CD14-positive monocyte (primary cell): ENCODE results near the gene STX8. TPM values are rescaled to one million over a fixed set of nuclear protein-coding genes. Genes with fewer than 3 reads are reported as not detected.
A peak's percentile ranks its signal among the peaks of the same experiment; 100 is the strongest.

Experiments
- DNase-seq, 3 donors: peaks; one replicate each; pipeline ENCODE4 v3.0.0-alpha.2; 2011 to 2022
- H2AFZ ChIP-seq: 2 replicates; pipeline ENCODE4 v1.6.0; 2012; ENCODE audit warnings: mild to moderate bottlenecking, low read depth, low read length, inconsistent platforms; ENCODE audit not compliant: insufficient read depth, poor library complexity, severe bottlenecking
- H3K27ac ChIP-seq, 2 donors: 1 replicate in 1 of 2; 2 replicates in 1 of 2; pipeline ENCODE4 v1.5.1; 2012 to 2013; ENCODE audit warnings: low read length in 2 of 2, control low read depth in 1 of 2, inconsistent platforms in 1 of 2, low read depth in 1 of 2, mild to moderate bottlenecking in 1 of 2
- H3K27me3 ChIP-seq, 2 donors: one replicate each; pipeline versions ENCODE4 v1.6.0 to v1.6.1; 2011 to 2013; ENCODE audit warnings: low read length in 2 of 2; ENCODE audit not compliant: control insufficient read depth in 2 of 2, insufficient read depth in 2 of 2
- H3K36me3 ChIP-seq, 2 donors: replicated peaks in 1 of 2; 1 replicate in 1 of 2; 2 replicates in 1 of 2; pipeline versions ENCODE4 v1.5.1 to v1.6.1; 2012 to 2013; ENCODE audit warnings: low read length in 2 of 2, control low read depth in 1 of 2, inconsistent platforms in 1 of 2, mild to moderate bottlenecking in 1 of 2; ENCODE audit not compliant: insufficient read depth in 2 of 2, control insufficient read depth in 1 of 2
- H3K4me1 ChIP-seq, 2 donors: 1 replicate in 1 of 2; 2 replicates in 1 of 2; pipeline versions ENCODE4 v1.5.1 to v1.6.1; 2012 to 2013; ENCODE audit warnings: low read length in 2 of 2, control low read depth in 1 of 2, inconsistent platforms in 1 of 2, mild to moderate bottlenecking in 1 of 2, moderate library complexity in 1 of 2; ENCODE audit not compliant: insufficient read depth in 2 of 2, control insufficient read depth in 1 of 2
- H3K4me2 ChIP-seq: replicated peaks from 2 replicates; pipeline ENCODE3; 2012; ENCODE audit warnings: low read length, moderate library complexity, mild to moderate bottlenecking; ENCODE audit not compliant: poor library complexity, severe bottlenecking; ENCODE audit errors: extremely low read depth
- H3K4me3 ChIP-seq, 3 experiments: fragments of 200-600 bp in 1 of 3; sonication (generic) in 1 of 3; replicated peaks in 1 of 3; 1 replicate in 2 of 3; 2 replicates in 1 of 3; pipeline ENCODE4 v1.5.1; 2011 to 2013; ENCODE audit warnings: low read length in 3 of 3, mild to moderate bottlenecking in 3 of 3, control low read depth in 2 of 3, low read depth in 2 of 3, inconsistent platforms in 1 of 3, moderate library complexity in 1 of 3
- H3K79me2 ChIP-seq: 2 replicates; pipeline ENCODE4 v1.6.0; 2012; ENCODE audit warnings: mild to moderate bottlenecking, control low read depth, inconsistent platforms, low read length, moderate library complexity; ENCODE audit not compliant: insufficient read depth
- H3K9ac ChIP-seq: 2 replicates; pipeline ENCODE4 v1.6.0; 2017; ENCODE audit warnings: low read length, mild to moderate bottlenecking; ENCODE audit not compliant: insufficient read depth, poor library complexity, severe bottlenecking
- H3K9me3 ChIP-seq, 2 donors: replicated peaks in 1 of 2; 1 replicate in 1 of 2; 2 replicates in 1 of 2; pipeline versions ENCODE4 v1.5.1 to v1.6.1; 2012 to 2013; ENCODE audit warnings: low read length in 2 of 2, control low read depth in 1 of 2; ENCODE audit not compliant: control insufficient read depth in 1 of 2, insufficient read depth in 1 of 2
- H4K20me1 ChIP-seq: 2 replicates; pipeline ENCODE4 v1.6.0; 2012; ENCODE audit warnings: mild to moderate bottlenecking, low read length, control low read depth, moderate library complexity; ENCODE audit not compliant: insufficient read depth
- H3K27ac Mint-ChIP-seq, 7 donors: one replicate each; pipeline ENCODE4 v1.8.0; 2020; ENCODE audit warnings: mild to moderate bottlenecking in 7 of 7, mixed read lengths in 7 of 7, moderate library complexity in 6 of 7, inconsistent platforms in 2 of 7
- H3K27me3 Mint-ChIP-seq, 3 donors: one replicate each; pipeline ENCODE4 v1.8.0; 2021 to 2022; ENCODE audit warnings: low read depth in 3 of 3, mild to moderate bottlenecking in 3 of 3, mixed read lengths in 3 of 3, moderate library complexity in 3 of 3, inconsistent platforms in 1 of 3
- H3K36me3 Mint-ChIP-seq, 2 donors: one replicate each; pipeline ENCODE4 v1.8.0; 2020; ENCODE audit warnings: mixed read lengths in 2 of 2, inconsistent platforms in 1 of 2, mild to moderate bottlenecking in 1 of 2
- H3K4me1 Mint-ChIP-seq: one replicate; pipeline ENCODE4 v1.8.0; 2020; ENCODE audit warnings: mild to moderate bottlenecking, mixed read lengths
- H3K4me3 Mint-ChIP-seq, 2 donors: one replicate each; pipeline ENCODE4 v1.8.0; 2020; ENCODE audit warnings: mild to moderate bottlenecking in 2 of 2, mixed read lengths in 2 of 2, moderate library complexity in 1 of 2
- H3K9me3 Mint-ChIP-seq, 7 donors: one replicate each; pipeline ENCODE4 v1.8.0; 2020 to 2022; ENCODE audit warnings: mixed read lengths in 7 of 7, mild to moderate bottlenecking in 6 of 7, moderate library complexity in 6 of 7, inconsistent platforms in 2 of 7
- CTCF ChIP-seq: fragments of 200-600 bp; IDR thresholded peaks from one replicate; pipeline ENCODE4 v1.8.0; 2022; ENCODE audit warnings: antibody characterized with exemption, mild to moderate bottlenecking
- WGBS: methylation state at CpG from one replicate; pipeline ENCODE4 v1.1.5; 2013; ENCODE audit warnings: missing lambda C conversion rate; ENCODE audit not compliant: insufficient coverage; 5-methylcytosine and 5-hydroxymethylcytosine counted together
- intact Hi-C, 2 donors: fragments of 100-400 bp; cut with micrococcal nuclease; formaldehyde crosslinking; loops; one replicate each; pipeline versions ENCODE4 v1.15.0 to v1.15.1; 2023
- polyA plus RNA-seq, 3 donors: library from polyadenylated mRNA; depleted of rRNA in 1 of 3; unstranded in 2 of 3; stranded (reverse) in 1 of 3; fragments of 300-500 nt in 2 of 3; fragments of >200 nt in 1 of 3; fragmentation: Illumina TruSeq in 2 of 3; gene quantifications; 1 replicate in 2 of 3; 2 replicates in 1 of 3; pipeline ENCODE4 v1.2.3, GENCODE V29; 2012 to 2021

The STX8 gene
- polyA plus RNA-seq, 3 donors, result 44.4 to 170 (median 142) TPM

DNA sequence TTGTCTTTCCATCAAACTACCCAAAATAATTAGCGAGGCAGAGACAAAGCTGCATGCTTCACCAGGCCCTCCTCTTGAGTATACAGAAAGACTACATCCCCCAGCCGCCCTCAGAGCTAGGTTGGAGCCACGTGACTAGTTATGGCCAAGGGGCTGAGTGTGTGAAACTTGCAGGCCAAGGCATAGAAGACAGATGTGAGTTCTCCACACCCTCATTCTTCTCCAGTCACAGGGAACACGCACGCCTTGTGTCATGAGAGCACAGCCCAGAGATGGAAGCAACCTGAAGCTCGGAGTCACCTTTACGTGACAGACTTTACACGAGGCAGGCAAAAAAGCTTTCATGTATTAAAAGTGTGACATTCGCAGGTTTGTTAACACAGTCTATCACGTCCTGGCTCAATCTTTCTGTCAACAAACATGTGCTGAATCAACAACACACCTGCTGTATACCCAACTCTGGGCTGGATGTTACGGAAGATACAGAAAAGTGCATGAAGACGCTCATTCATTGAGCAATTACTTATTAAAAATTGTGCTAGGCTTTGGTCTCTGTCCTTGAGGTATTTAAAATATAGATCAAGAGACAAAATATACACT is 38.3 kb downstream of the STX8 start:
- no peak overlapping the region for H3K4me3 Mint-ChIP-seq
- WGBS, result 100% methylated on average over 5 of the region's 12 CpGs
- Histone ChIP-seq H3K9ac (no peak overlapping the region), H4K20me1 (no peaks in the 10 kb centered on the region), H3K27me3 (no peaks in the 10 kb centered on the region), H3K36me3 (peaks cover 5 to 18% of the 10 kb centered on the region in 2 donors), H3K27ac (no peak overlapping the region), H3K9me3 (no peaks in the 10 kb centered on the region), H3K4me2 (no peak overlapping the region), H3K79me2 (no peaks in the 10 kb centered on the region), H2AFZ (no peak overlapping the region), H3K4me1 (no peaks in the 10 kb centered on the region), H3K4me3 (no peak overlapping the region)
- H3K27me3 Mint-ChIP-seq, result no peaks in the 10 kb centered on the region
- H3K4me1 Mint-ChIP-seq, result peaks cover 2% of the 10 kb centered on the region
- intact Hi-C loops, result no loop called here
- no peak overlapping the region for H3K27ac Mint-ChIP-seq
- no peak for TF ChIP-seq CTCF
- no peak for DNase-seq
- H3K36me3 Mint-ChIP-seq, result peaks cover 28 to 48% of the 10 kb centered on the region in 2 donors
- peaks cover 0 to 1% (median 0%) of the 10 kb centered on the region in 7 donors for H3K9me3 Mint-ChIP-seq

DNA sequence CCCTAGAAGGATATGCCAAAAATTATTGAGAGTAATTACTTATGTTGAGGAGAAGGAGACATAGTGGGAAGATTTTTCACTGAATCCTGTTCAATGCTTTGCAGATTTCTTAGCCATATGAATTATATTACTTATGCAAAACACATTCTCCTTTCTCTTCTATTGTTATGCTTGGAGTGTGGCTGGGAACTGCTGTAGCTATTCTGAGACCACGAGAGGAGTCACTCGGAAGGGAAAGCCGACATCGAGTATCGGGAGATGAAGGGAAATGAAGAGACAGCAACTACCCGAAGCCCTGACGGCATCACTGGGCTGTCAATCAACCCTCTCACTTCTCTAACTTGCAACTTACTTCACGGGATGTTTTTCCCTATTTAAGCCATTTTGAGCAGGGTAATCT is 39.6 kb downstream of the STX8 start:
- H3K4me3 ChIP-seq, result no peak overlapping the region
- H3K4me1 ChIP-seq, result no peaks in the 10 kb centered on the region
- no peak for DNase-seq
- H3K27ac ChIP-seq, result no peak overlapping the region
- Mint-ChIP-seq H3K4me3 (no peak overlapping the region), H3K36me3 (peaks cover 26 to 43% of the 10 kb centered on the region in 2 donors), H3K9me3 (peaks cover 0 to 1% (median 0%) of the 10 kb centered on the region in 7 donors), H3K27ac (peak overlapping the region in 1 of 7 donors; percentile 13), H3K4me1 (peaks cover 2% of the 10 kb centered on the region), H3K27me3 (no peaks in the 10 kb centered on the region)
- no peaks in the 10 kb centered on the region for H3K27me3 ChIP-seq
- H3K4me2 ChIP-seq, result no peak overlapping the region
- H3K36me3 ChIP-seq, result peaks cover 5 to 14% of the 10 kb centered on the region in 2 donors
- no CpG with 5 or more reads among the region's 8 CpGs for WGBS
- H4K20me1 ChIP-seq, result no peaks in the 10 kb centered on the region
- no peaks in the 10 kb centered on the region for H3K9me3 ChIP-seq
- no peaks in the 10 kb centered on the region for H3K79me2 ChIP-seq
- TF ChIP-seq CTCF, result no peak
- H3K9ac ChIP-seq, result no peak overlapping the region
- intact Hi-C loops, result no loop called here
- H2AFZ ChIP-seq, result no peak overlapping the region
